ENCODE results near the gene POLR3A. TPM values are rescaled to one million over a fixed set of nuclear protein-coding genes. Genes with fewer than 3 reads are reported as not detected.

The POLR3A gene
- total RNA-seq, 6 experiments from 2014 or later: 5.5 to 8.5 (median 6.4) TPM

GRCh38 chr10:77949167-77949566, 80.1 kb downstream of the POLR3A start:
- DNase-seq: no peak
- H3K4me1 ChIP-seq: peaks cover 0 to 3% (median 0%) of the 10 kb centered on the region in 4 donors
- ATAC-seq: no peak
- H3K9me3 ChIP-seq: no peaks in the 10 kb centered on the region
- TF ChIP-seq CTCF (IDR thresholded peaks at IDR 0.05) (no peak), POLR2A (IDR thresholded peaks at IDR 0.05) (no peak)
- 60% methylated on average over 2 of the region's 7 CpGs for WGBS (ENCODE audit: insufficient coverage, low coverage, low lambda C conversion rate, missing lambda C conversion rate)
- H3K27me3 ChIP-seq: no peaks in the 10 kb centered on the region
- intact Hi-C loops (cut with DNase I): no loop called here
- no peak overlapping the region for H3K27ac ChIP-seq
- H3K4me3 ChIP-seq: no peak overlapping the region
- no peaks in the 10 kb centered on the region for H3K36me3 ChIP-seq

- no peak for DNase-seq
- no peak for TF ChIP-seq CTCF (IDR thresholded peaks at IDR 0.05)
- TF ChIP-seq POLR2A (IDR thresholded peaks at IDR 0.05): no peak
- Histone ChIP-seq H3K36me3 (no peaks in the 10 kb centered on the region), H3K4me1 (peaks cover 0 to 3% (median 0%) of the 10 kb centered on the region in 4 donors), H3K27me3 (no peaks in the 10 kb centered on the region), H3K9me3 (no peaks in the 10 kb centered on the region), H3K27ac (no peak overlapping the region), H3K4me3 (no peak overlapping the region)
- 47% methylated on average over 2 of the region's 2 CpGs for whole genome bisulfite sequencing (ENCODE audit: insufficient coverage, low coverage, low lambda C conversion rate, missing lambda C conversion rate)
- no peak for ATAC-seq
- intact Hi-C loops (cut with DNase I): no loop called here
These were observed 83.2 kb downstream of the POLR3A start for GRCh38 chr10:77946084-77946483.

- Histone ChIP-seq H3K4me3 (no peak overlapping the region), H3K27ac (no peak overlapping the region), H3K36me3 (no peaks in the 10 kb centered on the region), H3K27me3 (no peaks in the 10 kb centered on the region), H3K4me1 (peaks cover 0 to 3% (median 0%) of the 10 kb centered on the region in 4 donors), H3K9me3 (no peaks in the 10 kb centered on the region)
- DNase-seq: no peak
- ATAC-seq: no peak
- WGBS (ENCODE audit: insufficient coverage, low coverage, low lambda C conversion rate, missing lambda C conversion rate): 14% methylated on average over 4 of the region's 4 CpGs
- TF ChIP-seq CTCF (IDR thresholded peaks at IDR 0.05) (no peak), POLR2A (IDR thresholded peaks at IDR 0.05) (no peak)
- intact Hi-C loops (cut with DNase I): no loop called here
These were observed 84.8 kb downstream of the POLR3A start for GRCh38 chr10:77944519-77944918.

GRCh38 chr10:77943121-77943901, 86.0 kb downstream of the POLR3A start:
- Histone ChIP-seq H3K9me3 (no peaks in the 10 kb centered on the region), H3K27ac (no peak overlapping the region), H3K36me3 (no peaks in the 10 kb centered on the region), H3K27me3 (no peaks in the 10 kb centered on the region), H3K4me3 (no peak overlapping the region), H3K4me1 (peaks cover 0 to 3% (median 0%) of the 10 kb centered on the region in 4 donors)
- no peak for TF ChIP-seq POLR2A (IDR thresholded peaks at IDR 0.05)
- TF ChIP-seq CTCF (IDR thresholded peaks at IDR 0.05): no peak
- intact Hi-C loops (cut with DNase I): no loop called here
- DNase-seq (no peak), ATAC-seq (peak in 1 of 4 donors; percentile 16)
- WGBS (ENCODE audit: insufficient coverage, low coverage, low lambda C conversion rate, missing lambda C conversion rate): 60% methylated on average over 4 of the region's 8 CpGs

Data from right lobe of liver (tissue), 6 donors.